Smooth muscle cell (in vitro differentiated cells): ENCODE measurements around the gene COL17A1. TPM values are rescaled to one million over a fixed set of nuclear protein-coding genes. Genes with fewer than 3 reads are reported as not detected.
A peak's percentile ranks its signal among the peaks of the same experiment; 100 is the strongest.

Experiments used
- DNase-seq: peaks from one replicate; lab custom pipeline; 2025; ENCODE audit not compliant: unreplicated experiment; lab: John Stamatoyannopoulos, UW
- H2AFZ ChIP-seq: fragments of 200-600 bp; sonication (generic); 2 replicates; pipeline ENCODE4 v1.6.0; 2016; ENCODE audit warnings: antibody characterized with exemption, low read depth, mild to moderate bottlenecking
- H3F3A ChIP-seq: fragments of 200-600 bp; sonication (generic); 2 replicates; pipeline ENCODE4 v1.6.0; 2017; ENCODE audit warnings: antibody characterized with exemption, low read depth
- H3K27ac ChIP-seq: fragments of 200-600 bp; sonication (generic); 2 replicates; pipeline ENCODE4 v1.5.1; 2016; ENCODE audit warnings: low read depth, mild to moderate bottlenecking
- H3K27me3 ChIP-seq: fragments of 200-600 bp; sonication (generic); 2 replicates; pipeline ENCODE4 v1.6.1; 2016; ENCODE audit warnings: low read depth, mild to moderate bottlenecking
- H3K36me3 ChIP-seq: fragments of 200-600 bp; sonication (generic); 2 replicates; pipeline ENCODE4 v1.5.1; 2016; ENCODE audit warnings: low read depth
- H3K4me1 ChIP-seq: fragments of 200-600 bp; sonication (generic); 2 replicates; pipeline ENCODE4 v1.5.1; 2016; ENCODE audit warnings: low read depth
- H3K4me2 ChIP-seq: fragments of 200-600 bp; sonication (generic); 2 replicates; pipeline ENCODE4 v1.6.0; 2016; ENCODE audit warnings: mild to moderate bottlenecking
- H3K4me3 ChIP-seq: fragments of 200-600 bp; sonication (generic); 2 replicates; pipeline ENCODE4 v1.5.1; 2016; ENCODE audit warnings: mild to moderate bottlenecking
- H3K79me2 ChIP-seq: fragments of 200-600 bp; sonication (generic); 2 replicates; pipeline ENCODE4 v1.6.0; 2016; ENCODE audit warnings: low read depth, mild to moderate bottlenecking
- H3K9ac ChIP-seq: fragments of 200-600 bp; sonication (generic); 2 replicates; pipeline ENCODE4 v1.6.0; 2016; ENCODE audit warnings: low read depth
- H3K9me3 ChIP-seq: fragments of 200-600 bp; sonication (generic); replicated peaks from 2 replicates; pipeline ENCODE4 v1.5.1; 2016; ENCODE audit warnings: low read depth
- H4K20me1 ChIP-seq: fragments of 200-600 bp; sonication (generic); 2 replicates; pipeline ENCODE4 v1.6.0; 2016; ENCODE audit warnings: low read depth
- CTCF ChIP-seq: fragments of 200-600 bp; sonication (generic); IDR thresholded peaks from 2 replicates; pipeline ENCODE4 v1.5.1; 2017; ENCODE audit warnings: borderline replicate concordance, mild to moderate bottlenecking, antibody characterized with exemption; ENCODE audit not compliant: insufficient read depth, poor library complexity, severe bottlenecking
- WGBS: methylation state at CpG from one replicate; pipeline ENCODE4 v1.1.7; 2016; ENCODE audit warnings: low lambda C conversion rate; 5-methylcytosine and 5-hydroxymethylcytosine counted together
- polyA plus RNA-seq: library from polyadenylated mRNA; unstranded; fragments of >200 nt; fragmentation: Nextera tagmentation; extraction: Ambion mirVana; gene quantifications from 2 replicates; pipeline ENCODE4 v1.2.1, GENCODE V29; 2016
- total RNA-seq: library from RNA; depleted of rRNA; stranded (reverse); fragments of >200 nt; gene quantifications from 2 replicates; pipeline ENCODE4 v1.2.3, GENCODE V29; 2014

COL17A1 gene
- total and polyA plus RNA-seq, 2 experiments from 2014 or later: 31.5 to 150 TPM

GRCh38 chr10:104084482-104085142 lies 1.1 kb downstream of the COL17A1 start:
- no peaks in the 10 kb centered on the region for H4K20me1 ChIP-seq
- H3K4me2 ChIP-seq: peak overlapping the region; percentile 77
- peak overlapping the region; percentile 43 for H3K4me3 ChIP-seq
- no peaks in the 10 kb centered on the region for H3F3A ChIP-seq
- no peaks in the 10 kb centered on the region for H3K9me3 ChIP-seq
- peaks cover 15% of the 10 kb centered on the region for H3K4me1 ChIP-seq
- no peaks in the 10 kb centered on the region for H3K36me3 ChIP-seq
- peak overlapping the region; percentile 88 for H3K27ac ChIP-seq
- no peak for DNase-seq
- no peaks in the 10 kb centered on the region for H3K27me3 ChIP-seq
- 75% methylated on average over 5 of the region's 5 CpGs for WGBS
- H3K79me2 ChIP-seq: no peaks in the 10 kb centered on the region
- no peak overlapping the region for H2AFZ ChIP-seq
- H3K9ac ChIP-seq: peak overlapping the region; percentile 76
- no peak for TF ChIP-seq CTCF

- TF ChIP-seq CTCF: no peak
- H2AFZ ChIP-seq: no peak overlapping the region
- H3K36me3 ChIP-seq: no peaks in the 10 kb centered on the region
- no peaks in the 10 kb centered on the region for H3K9me3 ChIP-seq
- H3K9ac ChIP-seq: no peak overlapping the region
- H3F3A ChIP-seq: no peaks in the 10 kb centered on the region
- no peaks in the 10 kb centered on the region for H3K79me2 ChIP-seq
- peak overlapping the region; percentile 62 for H3K4me2 ChIP-seq
- WGBS: 62% methylated on average over 5 of the region's 5 CpGs
- no peak overlapping the region for H3K4me3 ChIP-seq
- H3K27ac ChIP-seq: peak overlapping the region; percentile 88
- H4K20me1 ChIP-seq: no peaks in the 10 kb centered on the region
- H3K27me3 ChIP-seq: peaks cover 5% of the 10 kb centered on the region
- peaks cover 23% of the 10 kb centered on the region for H3K4me1 ChIP-seq
- DNase-seq: no peak
Observed at GRCh38 chr10:104081998-104082397, 3.7 kb downstream of the COL17A1 start.

- H2AFZ ChIP-seq: no peak overlapping the region
- no peaks in the 10 kb centered on the region for H3K9me3 ChIP-seq
- H3K36me3 ChIP-seq: no peaks in the 10 kb centered on the region
- no peak for DNase-seq
- H3K79me2 ChIP-seq: no peaks in the 10 kb centered on the region
- WGBS: 58% methylated on average over 1 of the region's 1 CpG
- peaks cover 35% of the 10 kb centered on the region for H3K4me1 ChIP-seq
- H3K27me3 ChIP-seq: peaks cover 8% of the 10 kb centered on the region
- no peak overlapping the region for H3K27ac ChIP-seq
- H3K4me3 ChIP-seq: no peak overlapping the region
- H4K20me1 ChIP-seq: no peaks in the 10 kb centered on the region
- no peak overlapping the region for H3K9ac ChIP-seq
- TF ChIP-seq CTCF: peak; percentile 21
- no peak overlapping the region for H3K4me2 ChIP-seq
- no peaks in the 10 kb centered on the region for H3F3A ChIP-seq
Observed at GRCh38 chr10:104080762-104081161, 4.9 kb downstream of the COL17A1 start.

GRCh38 chr10:104077663-104078151 lies 8.0 kb downstream of the COL17A1 start:
- no peak overlapping the region for H3K4me2 ChIP-seq
- WGBS: 73% methylated on average over 5 of the region's 5 CpGs
- H3F3A ChIP-seq: no peaks in the 10 kb centered on the region
- no peak overlapping the region for H2AFZ ChIP-seq
- H3K36me3 ChIP-seq: no peaks in the 10 kb centered on the region
- DNase-seq: no peak
- no peaks in the 10 kb centered on the region for H3K9me3 ChIP-seq
- no peak overlapping the region for H3K27ac ChIP-seq
- H3K9ac ChIP-seq: no peak overlapping the region
- TF ChIP-seq CTCF: no peak
- no peaks in the 10 kb centered on the region for H4K20me1 ChIP-seq
- peaks cover 35% of the 10 kb centered on the region for H3K4me1 ChIP-seq
- peaks cover 13% of the 10 kb centered on the region for H3K27me3 ChIP-seq
- H3K4me3 ChIP-seq: no peak overlapping the region
- H3K79me2 ChIP-seq: no peaks in the 10 kb centered on the region
